Astrocyte of the spinal cord (primary cell): ENCODE measurements around the gene SLC9A5.

Experiments used
- DNase-seq: peaks from one replicate; pipeline ENCODE4 v3.0.0; 2011; ENCODE audit warnings: low read depth, low spot score
- H3K4me3 ChIP-seq: 2 replicates; pipeline ENCODE4 v1.5.1; 2011; ENCODE audit warnings: low read depth, mild to moderate bottlenecking, low read length, moderate library complexity
- in situ Hi-C: cut with HindIII; loops from 2 replicates; pipeline ENCODE4 v1.10.0; 2017; ENCODE audit warnings: low sequenced_read_pairs
- TF ChIP-seq, protein P1 (sequence below): IDR thresholded peaks from 2 replicates; pipeline ENCODE4 v1.5.1; 2012; ENCODE audit warnings: low read depth, mild to moderate bottlenecking, low read length, inconsistent platforms

The SLC9A5 gene

DNA sequence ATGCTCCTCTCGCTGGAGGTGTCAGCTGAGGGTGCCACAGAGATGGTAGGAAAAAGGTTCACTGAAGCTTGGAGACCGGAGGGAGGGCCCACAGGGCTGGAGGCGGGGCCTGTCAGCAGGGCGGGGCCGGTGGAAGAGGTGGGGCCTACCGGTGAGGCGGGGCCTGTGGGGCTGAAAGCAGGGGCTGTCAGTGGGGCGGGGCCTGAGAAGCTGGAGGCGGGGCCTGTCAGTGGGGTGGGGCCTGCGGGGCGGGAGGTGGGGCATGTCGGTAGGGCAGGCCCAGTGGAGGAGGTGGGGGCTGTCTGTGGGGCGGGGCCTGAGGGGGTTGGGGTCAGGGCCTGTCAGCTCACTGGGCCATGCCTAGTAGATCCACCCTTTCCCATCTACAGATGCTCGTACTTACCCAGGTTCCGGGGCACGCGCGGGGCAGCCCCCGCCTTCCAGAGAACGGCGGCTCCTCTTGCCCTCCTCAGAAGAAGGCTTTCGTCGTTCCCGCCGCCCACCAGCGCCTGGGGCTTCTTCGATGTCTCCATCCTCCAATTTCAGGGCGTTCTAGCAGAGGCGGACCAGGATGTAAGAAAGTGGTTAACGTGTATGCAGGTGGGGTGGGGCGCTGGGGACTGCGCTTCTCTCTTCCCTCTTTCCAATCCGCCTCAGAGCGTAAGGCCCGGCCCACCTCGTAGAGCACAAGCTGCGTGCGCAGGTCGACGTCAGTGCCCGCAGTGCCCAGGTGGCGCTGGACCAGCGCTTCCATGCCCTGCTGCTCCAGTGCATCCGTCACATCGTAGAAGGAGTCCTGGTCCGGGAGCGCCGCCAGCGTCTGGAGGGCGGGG, 12.0 kb upstream of the SLC9A5 start:
- TF ChIP-seq, protein P1, sequence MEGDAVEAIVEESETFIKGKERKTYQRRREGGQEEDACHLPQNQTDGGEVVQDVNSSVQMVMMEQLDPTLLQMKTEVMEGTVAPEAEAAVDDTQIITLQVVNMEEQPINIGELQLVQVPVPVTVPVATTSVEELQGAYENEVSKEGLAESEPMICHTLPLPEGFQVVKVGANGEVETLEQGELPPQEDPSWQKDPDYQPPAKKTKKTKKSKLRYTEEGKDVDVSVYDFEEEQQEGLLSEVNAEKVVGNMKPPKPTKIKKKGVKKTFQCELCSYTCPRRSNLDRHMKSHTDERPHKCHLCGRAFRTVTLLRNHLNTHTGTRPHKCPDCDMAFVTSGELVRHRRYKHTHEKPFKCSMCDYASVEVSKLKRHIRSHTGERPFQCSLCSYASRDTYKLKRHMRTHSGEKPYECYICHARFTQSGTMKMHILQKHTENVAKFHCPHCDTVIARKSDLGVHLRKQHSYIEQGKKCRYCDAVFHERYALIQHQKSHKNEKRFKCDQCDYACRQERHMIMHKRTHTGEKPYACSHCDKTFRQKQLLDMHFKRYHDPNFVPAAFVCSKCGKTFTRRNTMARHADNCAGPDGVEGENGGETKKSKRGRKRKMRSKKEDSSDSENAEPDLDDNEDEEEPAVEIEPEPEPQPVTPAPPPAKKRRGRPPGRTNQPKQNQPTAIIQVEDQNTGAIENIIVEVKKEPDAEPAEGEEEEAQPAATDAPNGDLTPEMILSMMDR, result no peak
- in situ Hi-C loops, result no loop called here
- H3K4me3 ChIP-seq, result no peak overlapping the region
- peak; percentile 67 for DNase-seq

DNA sequence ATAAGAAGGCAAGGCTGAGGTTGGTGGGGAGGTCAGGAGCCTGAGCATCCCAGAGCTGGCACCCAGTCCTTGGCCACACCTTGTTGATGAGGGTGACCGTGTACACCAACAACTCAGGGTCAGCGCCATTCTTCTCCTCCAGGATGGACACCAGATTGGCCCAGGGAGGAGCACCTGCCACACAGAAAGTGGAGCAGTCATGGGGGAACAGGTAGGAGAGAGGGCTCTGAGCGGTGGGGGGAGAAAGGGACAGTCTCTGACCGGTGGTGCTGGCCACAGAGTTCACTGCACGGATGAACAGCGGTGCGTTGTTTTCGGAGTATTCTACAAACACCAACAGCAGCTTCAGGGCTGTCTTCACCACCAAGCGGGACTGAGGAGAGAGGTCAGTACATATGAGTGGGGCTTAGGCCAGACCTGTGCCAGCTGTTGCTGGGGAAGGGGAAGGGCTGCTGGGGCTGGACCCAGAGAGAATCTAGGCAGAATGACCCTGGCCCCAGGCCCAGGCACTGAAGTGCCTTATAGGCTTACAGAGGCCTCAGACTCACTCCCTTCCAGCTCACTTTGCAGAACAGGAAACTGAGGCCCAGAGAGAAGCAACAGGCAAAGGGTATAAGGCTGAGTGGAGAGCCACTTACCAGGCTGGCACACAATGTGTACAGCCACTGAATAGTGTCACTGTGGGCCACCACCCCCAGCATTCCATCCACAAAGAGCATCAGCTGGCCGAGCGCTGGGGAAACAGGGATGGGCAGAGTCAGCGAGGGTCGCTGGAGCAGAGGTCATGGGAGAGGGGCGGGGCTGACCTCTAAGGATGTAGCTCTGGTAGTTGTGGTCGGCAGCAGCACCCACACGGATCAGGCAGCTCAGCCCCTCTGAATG, 11.1 kb upstream of the SLC9A5 start:
- TF ChIP-seq, protein P1, result no peak
- in situ Hi-C loops, result no loop called here
- H3K4me3 ChIP-seq, result no peak overlapping the region
- DNase-seq, result no peak

DNA sequence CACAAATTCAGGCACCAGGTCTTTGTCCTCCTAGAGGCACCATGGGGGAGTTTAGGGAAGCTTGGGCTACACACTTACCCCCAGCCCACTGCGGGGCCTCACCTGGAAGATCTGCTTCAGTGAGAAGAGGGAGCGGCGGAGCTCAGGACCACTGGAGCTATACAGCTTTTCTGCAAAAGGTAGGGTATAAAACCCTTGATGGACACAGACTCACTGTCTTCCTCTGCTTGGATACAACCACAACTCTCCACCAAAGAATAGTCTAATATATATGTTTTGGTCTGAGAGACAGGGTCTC, 10.6 kb upstream of the SLC9A5 start:
- no peak overlapping the region for H3K4me3 ChIP-seq
- in situ Hi-C loops, result no loop called here

DNA sequence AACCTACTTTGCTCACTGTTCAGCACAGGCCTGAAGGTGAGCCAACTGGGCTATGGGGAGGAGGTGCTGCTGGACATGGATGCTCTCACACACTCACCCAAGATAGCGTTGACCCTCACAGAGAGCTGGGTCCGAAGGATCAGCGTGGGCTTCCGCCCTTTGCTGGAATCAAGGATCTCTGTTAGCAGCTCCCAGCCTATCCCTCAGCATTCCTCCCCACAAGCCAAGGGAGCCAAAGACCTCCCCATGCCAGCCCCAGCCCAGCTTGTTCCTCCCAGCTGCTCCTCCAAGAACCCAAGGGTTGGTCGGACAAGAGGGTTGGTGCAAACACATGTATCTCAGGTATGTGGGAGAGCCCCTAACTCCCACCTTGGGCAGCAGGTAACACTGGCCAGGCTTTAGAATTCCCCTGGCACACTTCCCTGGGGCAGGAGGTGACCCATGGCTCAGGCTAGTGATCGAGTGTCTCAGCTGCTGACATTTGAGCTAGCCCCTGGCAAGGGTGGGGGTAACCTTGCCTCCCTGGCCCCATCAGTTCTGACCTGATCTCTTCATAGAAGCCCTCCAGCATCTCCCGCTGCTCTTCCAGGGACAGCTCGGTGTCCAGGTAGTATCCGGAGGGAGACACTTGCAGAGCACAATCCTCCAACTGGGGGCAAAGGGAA, 9.8 kb upstream of the SLC9A5 start:
- in situ Hi-C loops, result no loop called here
- TF ChIP-seq, protein P1, result no peak
- no peak overlapping the region for H3K4me3 ChIP-seq
- no peak for DNase-seq

More for the DNA sequence above, 10.6 kb upstream of the SLC9A5 start:
- DNase-seq, result no peak
- TF ChIP-seq, protein P1, result no peak

DNA sequence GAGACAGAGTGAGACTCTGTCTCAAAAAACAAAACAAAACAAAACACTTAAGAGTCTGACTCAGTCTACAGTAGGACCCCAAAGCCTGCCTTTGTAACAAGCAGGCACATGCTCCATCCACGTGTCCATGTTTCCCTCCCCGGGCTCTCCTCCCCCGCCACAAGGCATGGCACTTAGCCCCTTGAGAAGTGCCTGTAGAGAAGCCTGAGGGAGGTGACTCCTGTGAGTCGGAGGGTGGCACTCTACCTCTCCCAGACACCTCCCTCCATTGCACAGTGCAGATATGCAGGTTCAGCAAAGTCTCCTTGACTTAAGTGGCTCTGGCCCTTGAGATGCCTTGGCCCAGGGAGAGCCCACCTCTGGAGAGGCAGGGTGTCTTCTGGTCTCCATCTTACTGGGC, 8.3 kb upstream of the SLC9A5 start:
- in situ Hi-C loops, result no loop called here
- DNase-seq, result no peak
- TF ChIP-seq, protein P1, result no peak

DNA sequence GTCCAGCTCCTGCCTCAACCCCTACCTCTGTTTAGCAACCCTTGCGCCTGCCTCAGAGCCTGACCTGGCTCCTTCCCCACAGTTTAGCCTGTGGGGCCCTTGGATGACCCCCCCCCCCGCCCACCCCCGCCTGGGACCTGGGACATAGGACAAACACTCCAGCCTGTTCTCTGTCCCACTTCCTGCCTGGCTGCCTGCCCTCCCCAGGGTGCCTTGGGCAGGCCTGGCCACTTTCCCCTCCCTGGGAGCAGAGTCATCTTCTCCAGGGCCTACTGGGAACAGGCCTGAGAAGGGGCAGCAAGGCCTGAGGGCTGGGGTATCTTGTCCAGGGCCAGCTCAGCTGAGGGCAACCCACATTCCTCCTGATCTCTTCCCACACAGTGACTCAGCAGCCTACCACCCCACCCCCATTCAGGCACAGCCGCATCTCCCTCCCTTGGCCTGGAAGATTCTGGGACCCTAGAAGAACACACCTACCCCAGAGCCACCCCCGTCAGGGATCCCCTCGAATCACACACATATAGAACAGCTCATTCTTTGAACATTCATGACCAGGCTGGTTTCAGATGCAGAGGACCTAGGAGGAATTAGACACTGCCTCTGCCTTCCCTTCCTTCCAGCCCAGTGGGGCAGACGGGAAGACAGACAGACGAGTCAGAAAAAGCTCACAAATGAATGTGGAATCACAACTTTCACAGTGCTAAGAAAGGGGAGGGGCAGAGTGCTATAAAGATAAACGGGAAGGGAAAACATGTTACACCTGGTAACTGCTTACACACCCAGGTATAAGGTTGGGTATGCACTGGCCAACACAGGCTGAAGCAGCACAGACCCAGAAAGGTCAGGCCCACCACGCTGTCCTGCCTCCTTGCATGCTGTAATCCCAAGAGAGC, 7.5 kb upstream of the SLC9A5 start:
- in situ Hi-C loops, result no loop called here
- no peak overlapping the region for H3K4me3 ChIP-seq
- TF ChIP-seq, protein P1, result no peak
- DNase-seq, result peak; percentile 75

More for the DNA sequence above, 8.3 kb upstream of the SLC9A5 start:
- no peak overlapping the region for H3K4me3 ChIP-seq
